SIG-M5 (cell line): ENCODE measurements around the gene SCYL3.
"Not testable (repeated sequence)": the region's sequence is repeated elsewhere in the genome, so short reads cannot be mapped to it uniquely, and the experiment has no call there.

Experiments
- DNase-seq: peaks from one replicate; lab custom pipeline; 2025; lab: John Stamatoyannopoulos, UW

The SCYL3 gene

DNA sequence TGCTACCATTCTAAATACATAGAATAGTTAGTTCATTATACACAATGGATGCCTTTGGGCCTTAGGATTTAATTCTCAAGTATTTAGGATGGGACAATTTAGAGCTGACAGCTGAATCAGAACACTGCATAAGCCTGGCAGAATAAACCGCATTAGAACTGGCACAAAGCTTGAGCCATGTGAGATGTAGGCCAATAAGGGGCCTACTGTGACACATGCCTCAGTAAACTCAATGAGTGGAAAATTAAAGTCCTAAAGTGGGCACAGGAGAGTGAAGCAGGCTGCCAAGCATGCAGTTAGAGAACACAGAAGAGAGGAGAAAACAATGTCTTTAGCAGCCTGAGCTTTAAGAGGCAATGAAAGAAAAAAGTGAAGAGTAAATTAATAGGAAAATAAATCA, 24.3 kb downstream of the SCYL3 start:
- DNase-seq = no peak

DNA sequence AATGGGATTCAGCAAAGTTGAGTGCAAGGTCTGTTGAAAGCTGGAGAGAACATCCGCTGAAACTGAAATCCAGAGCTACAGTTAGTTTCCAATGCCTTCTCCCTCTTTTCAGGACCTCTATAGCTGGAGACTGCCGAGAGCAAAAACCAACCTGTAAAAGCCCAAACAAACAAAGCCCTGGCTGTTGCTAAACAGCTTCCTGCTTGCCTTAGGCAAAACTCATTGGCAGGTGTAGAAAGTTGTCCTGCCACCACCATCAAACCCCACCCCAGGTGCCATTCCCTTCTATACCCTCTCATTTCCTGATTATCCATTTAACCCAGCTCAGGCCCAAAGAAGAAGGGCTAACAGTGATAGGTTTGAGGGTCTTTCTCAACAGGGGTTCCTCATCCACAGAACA, 24.7 kb downstream of the SCYL3 start:
- no peak for DNase-seq

DNA sequence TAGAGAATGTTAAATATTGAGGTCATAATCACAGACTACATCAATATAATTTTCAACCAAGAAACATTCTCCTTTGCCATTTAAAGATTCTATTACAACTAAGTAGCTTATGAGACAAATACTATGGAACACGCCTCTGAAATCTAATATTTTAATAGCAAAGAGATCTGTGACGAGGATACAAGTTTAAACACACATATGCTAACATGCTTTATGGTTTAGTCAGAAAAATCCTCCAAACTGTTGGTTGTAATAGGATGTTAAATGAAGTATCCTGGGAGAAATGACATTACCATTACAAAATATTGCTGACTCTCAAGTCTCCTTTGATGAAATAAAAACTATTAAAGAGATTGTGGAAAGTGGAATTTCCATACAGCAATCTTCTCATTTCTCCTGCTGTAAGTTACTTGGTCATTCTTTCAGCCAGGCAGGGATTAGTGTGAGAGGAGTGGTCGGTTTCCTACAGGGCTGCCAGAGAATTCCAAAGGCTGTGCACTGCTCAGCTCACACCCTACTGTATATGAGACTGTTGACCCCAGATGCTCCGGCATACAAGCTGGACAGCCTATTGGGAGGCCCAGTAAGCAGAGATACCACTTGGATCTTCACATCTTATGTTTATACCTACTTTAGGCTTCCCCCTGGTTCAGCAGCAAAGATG, 26.6 kb downstream of the SCYL3 start:
- no peak for DNase-seq

DNA sequence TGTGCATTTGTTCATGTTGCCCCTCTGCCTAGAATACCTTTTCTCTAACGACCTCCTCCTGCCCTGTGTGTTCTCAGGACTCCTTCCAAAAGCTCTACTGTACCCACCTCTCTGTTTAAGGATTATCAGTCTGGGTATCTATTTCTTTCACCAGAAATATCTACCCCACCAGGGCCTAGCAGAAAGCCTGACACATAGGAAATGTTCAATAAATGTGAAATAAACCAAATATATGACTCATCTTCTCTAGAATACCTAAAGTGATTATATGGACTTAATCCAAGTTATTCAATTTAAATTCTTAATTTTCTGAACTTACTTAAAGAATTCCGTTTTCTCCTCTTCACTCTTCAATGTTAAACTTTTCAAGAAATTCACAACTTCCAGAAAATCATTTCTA, 27.1 kb downstream of the SCYL3 start:
- no peak for DNase-seq

DNA sequence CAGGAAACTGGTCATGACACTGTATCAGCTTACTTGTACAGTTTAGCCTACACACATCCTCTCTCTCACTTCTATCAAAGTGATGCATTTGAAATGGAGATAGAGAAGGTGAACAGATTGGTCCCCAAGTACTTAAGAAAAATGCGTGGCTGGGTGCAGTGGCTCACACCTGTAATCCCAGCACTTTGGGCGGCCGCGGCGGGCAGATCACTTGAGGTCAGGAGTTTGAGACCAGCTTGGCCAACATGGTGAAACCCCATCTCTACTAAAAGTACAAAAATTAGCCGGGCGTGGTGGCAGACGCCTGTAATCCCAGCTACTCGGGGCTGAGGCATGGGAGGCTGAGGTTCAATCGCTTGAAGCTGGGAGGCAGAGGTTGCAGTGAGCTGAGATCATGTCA, 29.2 kb downstream of the SCYL3 start:
- not testable (repeated sequence) for DNase-seq

DNA sequence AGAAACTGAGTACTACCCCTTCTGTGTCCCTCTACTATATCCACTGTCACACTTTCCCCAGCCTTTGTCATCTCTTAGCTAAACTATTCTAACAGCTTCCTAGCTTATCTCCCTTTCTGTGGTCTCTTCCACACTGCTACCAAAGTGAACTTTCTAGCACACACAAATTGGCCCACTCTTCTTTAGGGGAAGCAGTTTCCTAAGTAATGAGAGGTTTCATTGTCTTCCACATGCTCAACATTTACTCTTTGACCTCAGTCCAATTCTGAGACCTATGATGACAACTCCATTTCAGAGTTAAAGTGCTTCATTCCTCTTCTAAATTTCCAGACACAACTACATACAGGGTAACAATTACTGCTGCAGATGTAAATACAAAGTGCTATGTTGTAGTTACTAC, 32.9 kb downstream of the SCYL3 start:
- no peak for DNase-seq

DNA sequence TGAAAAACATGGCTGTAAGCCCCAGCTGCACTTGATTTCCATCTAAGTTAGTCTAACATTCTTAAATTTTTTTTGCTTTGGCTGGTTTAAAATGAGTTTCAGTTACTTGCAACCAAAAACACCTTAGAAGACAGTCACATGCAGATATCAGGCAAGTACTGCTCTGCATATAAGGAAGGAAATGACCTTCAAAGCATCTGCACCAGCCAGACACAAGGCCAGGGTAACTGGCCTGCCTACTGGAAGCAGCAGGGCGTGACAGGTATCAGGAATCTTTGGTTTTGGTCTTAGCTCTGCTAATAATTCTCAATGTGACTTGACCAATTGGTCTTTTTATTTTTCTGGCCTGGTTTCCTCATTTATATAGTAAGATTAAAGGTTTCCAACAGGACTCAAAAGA, 33.5 kb downstream of the SCYL3 start:
- DNase-seq = no peak

DNA sequence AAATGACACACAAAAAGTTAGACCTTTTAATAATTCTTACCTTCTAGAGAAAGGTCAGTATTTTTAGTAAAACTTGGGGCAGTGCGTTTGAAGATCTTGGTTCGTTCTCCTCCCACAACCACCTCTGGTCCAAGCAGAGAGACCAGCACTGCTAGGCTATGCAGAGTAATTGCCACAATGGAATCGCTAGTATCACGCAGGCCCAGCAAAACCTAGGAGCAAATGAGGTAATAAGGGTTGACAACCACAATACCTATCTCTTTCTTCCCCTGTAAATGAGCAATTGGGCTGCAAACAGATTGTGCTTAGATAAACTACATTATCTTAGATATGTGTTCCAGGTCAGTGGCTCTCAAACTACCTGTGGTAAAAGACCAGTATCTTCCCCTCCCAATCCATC, 34.7 kb downstream of the SCYL3 start:
- no peak for DNase-seq

DNA sequence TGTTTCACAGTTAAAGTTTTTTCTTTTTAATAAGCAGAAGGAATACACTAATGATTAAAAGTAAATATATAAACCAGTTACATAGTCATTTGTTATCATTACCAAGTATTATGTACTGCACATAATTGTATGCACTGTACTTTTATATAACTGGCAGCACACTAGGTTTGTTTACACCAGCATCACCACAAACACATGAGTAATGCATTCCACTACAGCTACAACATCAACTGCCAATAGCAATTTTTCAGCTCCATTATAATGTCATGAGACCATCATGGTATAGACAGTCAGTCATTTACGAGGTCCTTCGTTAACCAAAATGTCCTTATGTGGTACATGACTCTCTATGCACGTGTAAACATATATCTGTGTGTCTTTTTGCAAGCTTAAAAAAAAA, 35.2 kb downstream of the SCYL3 start:
- DNase-seq = no peak

DNA sequence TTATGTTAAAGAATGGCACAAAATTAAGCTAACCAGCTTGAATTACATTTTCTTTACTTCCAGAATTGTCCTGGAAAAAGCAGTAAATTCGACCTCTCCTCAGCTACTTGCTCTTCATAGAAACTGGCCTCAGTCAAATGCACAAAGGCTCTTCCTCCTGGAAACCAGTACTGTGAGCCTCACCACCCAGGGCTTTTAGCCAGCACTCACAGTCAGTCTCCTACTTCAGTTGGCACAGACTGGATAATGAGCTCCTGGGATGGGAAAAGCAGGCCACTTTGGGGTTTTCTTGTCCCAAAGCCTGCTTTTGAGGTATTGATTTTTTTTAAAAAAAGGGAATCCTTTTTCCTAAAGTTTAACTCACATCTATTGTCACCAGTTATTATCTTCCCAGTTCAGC, 40.4 kb downstream of the SCYL3 start:
- no peak for DNase-seq

DNA sequence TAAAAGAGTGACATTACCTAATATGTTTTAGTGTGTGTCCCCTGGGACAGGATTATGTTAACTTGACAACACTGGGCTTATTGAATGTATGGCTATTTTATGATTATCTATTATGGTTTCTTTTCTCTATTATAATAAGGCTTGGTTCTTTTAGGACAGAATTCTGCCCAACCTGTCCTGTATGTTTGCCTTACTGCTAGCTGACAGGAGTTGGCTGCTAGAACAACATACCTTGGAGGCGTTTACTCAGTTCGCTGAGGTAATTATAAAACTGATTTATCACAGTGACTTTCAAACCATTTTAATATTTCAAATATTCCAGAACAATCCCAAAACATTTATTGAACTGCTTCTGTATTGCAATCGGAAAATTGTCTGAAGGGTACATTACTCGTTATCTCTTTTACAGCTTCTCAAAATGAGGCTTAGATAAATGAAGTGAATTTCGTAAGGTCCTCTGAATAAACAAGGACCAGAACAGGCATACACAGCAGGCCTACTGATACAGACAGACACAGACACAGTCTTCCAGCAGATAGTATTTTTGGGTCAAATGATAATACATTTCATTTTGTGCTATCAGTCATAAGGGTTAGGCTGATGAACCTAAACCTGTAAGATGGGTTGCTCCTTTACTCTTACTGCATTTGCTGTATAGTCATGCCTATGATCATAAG, 44.2 kb downstream of the SCYL3 start:
- DNase-seq = no peak

DNA sequence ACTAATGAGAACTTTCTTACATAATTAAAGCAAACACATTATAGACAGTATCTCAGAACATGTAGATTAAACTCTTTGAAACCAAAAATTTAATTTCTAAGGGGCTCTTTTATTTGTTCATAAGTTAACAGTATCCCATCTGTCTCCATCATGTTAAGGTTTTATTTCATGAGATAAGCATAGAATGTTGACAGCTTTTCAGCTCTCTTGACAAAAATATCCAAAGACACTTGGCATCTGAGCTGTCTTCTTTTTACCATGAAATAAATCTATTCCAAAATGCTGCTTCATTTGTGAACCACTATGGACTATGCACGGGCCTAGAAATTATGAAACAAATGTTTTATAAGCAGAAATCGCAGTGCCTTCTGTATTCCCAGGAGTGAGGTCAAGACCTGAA, 45.2 kb downstream of the SCYL3 start:
- no peak for DNase-seq

DNA sequence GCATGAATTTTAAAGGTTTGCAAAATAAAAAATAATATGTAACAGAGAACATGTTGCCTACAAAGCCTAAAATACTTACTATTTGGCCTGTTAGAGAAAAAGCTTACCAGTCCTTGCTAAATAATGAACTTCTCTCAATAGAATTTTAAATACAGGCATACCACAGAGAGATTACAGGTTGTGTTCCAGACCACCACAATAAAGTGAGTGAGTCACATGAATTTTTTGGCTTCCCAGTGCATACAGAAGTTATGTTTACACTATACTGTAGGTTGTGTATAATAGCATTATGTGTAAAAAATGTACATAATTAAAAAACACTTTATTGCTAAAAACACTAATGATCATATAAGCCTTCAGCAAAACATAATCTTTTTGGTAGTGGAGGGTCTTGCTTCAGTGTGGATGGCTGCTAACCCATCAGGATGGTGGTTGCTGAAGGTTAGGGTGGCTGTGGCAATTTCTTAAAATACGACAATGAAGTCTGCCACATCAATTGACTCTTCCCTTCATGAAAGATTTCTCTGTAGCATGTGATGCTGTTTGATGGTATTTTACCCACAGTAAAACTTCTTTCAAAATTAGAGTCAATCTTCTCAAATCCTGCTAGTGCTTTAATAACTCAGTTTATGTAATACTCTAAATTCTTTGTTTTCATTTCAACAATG, 48.6 kb downstream of the SCYL3 start:
- DNase-seq = no peak

DNA sequence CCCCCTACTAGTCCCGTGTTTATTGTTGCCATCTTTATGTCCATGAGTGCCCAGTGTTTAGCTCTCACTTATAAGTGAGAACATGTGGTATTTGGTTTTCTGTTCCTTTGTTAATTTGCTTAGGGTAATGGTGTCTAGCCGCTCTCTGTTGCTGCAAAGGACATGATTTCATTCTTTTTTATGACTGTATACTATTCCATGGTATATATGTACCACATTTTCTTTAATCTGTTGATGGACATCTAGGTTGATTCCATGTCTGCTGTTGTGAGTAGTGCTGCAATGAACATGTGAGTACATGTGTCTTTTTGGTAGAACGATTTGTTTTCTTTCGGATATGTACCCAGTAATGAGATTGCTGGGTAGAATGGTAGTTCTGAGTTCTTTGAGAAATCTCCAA, 54.8 kb downstream of the SCYL3 start:
- DNase-seq = no peak

DNA sequence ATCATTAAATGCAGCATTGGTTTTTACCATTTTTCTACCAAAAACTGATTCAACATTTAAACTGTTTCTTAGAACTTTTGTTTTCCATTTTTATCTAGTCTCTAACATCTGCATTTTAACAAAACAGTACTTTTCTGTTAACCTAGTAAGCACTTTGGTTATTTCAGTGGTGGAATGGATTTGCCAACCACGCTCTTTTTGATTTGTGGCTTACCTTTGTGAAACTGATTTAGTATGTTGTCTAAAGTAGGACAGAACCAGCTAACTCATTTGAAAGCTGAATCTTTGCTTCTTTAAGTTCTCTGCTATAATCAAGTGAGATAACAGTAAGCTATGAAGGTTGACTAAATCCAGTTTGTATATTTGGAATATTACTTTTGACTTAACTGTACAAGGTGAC, 57.5 kb downstream of the SCYL3 start:
- no peak for DNase-seq

DNA sequence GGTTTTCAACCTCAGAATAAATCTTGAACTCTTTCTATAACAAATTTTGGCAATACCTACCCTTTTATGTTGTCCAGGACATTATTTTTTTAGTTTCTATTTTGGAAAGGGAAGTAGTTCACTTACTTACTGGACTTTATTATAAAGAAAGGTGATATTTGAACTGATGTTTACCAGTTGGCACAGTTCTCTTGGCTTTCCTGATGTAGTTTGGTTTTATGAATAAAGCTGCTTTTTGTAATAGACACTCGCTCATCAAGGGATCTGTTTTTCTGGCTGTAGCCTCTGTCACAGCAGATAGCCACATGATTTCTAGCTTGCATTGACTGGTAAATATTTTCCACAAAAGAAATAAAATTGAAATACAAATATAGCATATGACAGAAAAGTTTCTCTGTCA, 58.0 kb downstream of the SCYL3 start:
- no peak for DNase-seq

DNA sequence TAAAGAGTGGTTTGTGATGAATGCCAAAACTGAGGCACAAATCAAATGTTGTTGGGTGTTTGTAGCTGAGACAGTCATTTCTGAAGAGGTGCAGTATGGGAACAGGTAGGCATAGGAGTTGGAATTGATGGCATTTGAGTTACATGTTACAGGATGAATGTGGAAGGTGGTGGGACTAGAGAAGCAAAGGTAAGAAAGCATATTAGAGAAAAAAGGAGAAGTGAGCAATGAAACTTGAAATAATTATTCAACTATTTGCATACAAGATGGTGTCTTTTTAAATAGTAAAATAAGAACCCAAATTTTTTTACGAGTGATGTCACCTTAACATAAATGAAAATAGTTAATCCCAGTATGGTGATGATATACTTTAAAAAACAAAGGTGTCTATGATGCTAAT, 58.8 kb downstream of the SCYL3 start:
- DNase-seq = no peak

DNA sequence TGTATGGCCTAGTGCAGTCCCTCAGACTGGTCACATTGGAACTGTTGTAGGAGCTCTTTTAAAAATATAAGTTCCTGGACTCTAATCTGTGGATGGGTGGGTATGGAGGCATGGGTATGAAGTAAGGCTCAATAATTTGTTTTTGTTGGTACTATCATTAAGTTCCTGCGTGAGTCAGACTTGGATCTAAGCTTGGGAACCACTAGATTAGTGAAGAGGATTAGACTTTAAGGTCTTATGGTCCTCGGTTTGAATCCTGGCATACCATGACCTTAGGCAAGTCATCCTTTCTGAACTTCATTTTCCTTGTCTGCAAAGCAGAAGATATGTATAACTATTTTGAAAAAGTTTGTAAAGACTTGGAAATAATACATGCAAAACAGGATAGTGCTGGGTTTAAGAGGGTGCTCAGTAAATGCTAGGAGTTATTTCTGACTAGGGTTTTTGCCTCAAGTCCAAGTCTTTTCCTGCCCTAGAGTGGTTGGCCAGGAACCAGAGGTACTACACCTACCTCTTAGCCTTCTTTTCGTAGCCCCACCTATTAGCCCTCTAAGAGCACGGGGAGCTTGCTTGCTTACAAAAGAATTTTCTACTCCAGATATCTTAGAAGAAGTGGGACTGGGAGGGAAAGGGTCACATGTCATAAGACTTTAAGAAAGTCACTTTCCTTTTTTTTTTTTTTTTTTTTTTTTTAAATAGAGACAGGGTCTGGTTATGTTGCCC, 60.4 kb downstream of the SCYL3 start:
- DNase-seq = no peak

DNA sequence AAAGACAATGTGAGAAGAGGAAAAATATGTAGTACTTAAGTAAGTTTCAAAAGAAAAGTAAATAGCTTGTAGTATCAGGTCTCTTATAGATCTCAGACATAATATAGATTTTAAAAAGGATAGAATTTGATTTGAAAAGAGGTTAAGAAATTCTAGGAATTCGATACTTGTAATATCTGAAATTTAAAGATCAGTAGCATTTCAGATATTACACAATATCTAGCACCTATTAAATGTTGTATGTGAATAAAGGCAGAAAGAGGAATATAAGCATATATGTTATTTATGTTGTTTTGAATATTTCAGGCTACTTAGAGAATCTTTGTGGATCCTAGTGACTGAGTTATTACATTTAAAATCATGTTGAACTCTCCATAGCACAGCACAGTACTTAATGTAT, 64.0 kb downstream of the SCYL3 start:
- no peak for DNase-seq

DNA sequence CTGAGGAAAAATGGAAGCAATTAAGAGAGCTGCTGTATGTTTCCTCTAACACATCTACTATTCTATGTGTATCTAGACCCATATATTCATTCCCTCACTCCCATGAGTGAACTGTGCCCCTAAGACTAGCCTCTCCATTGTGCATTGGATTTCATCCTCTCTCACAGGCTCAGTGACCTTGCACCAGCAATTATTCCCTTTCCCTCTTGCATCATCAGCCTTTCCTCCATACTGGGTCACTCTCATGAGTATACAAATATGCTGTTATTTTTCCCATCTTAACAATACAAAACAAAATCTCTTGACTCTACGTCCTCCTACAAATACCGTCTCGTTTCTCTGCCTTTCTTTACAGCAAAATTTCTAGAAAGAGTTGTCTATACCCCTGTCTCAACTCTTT, 69.5 kb downstream of the SCYL3 start:
- DNase-seq = no peak

DNA sequence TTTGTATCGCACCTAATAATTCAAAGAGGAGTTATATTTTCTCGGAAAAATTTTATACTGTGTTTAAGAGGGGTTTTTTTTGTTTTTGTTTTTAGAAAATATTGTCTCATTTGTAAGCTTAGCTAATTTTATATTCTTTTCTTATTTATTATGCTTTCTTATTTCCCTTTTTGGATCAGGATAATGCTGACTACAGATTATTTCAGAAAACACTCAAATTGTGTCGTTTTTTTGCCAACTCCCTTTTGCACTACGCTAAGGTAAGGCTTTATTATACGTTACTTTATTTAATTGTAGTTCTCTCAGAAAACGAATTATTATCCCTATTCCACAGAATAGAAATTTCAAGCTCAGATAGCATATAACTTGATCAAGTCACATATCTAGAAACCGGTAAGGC, 72.2 kb downstream of the SCYL3 start:
- DNase-seq = no peak

DNA sequence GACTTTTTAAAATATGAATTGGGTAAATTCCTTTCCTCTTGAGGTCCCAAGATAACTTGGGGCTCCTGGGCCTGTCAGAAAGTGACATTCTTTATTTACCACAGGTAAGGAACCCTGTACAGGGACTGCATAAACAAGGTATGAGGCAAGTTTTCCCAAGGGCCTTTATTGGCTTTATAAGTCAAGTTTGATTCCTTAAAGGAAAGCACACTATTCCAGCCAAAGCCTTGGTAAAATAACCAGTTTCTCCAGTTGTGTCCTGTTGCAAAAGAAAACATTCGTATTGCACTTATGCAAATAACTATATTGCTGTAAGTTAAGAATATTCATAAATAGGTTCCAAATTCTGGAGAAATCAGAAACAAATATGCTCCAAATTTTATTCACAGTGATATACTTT, 77.1 kb downstream of the SCYL3 start:
- no peak for DNase-seq

DNA sequence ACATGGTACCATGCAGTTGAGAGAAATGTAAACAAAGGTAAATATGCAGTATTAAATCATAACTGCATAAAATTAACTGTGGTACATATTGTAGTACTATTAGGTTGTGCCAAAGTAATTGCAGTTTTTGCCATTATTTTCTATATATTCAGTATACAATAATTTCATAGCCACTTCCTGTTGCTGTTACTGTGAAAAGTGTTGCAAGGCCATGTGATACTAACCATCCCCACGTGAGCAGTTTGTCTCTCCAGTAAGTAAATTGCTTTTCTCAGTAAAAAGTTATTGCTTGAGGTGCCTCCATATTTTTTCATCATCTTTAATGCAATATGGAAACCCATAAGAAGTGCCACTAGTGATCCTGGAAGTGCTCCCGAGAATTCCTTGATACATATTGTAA, 79.4 kb downstream of the SCYL3 start:
- DNase-seq = no peak
